ENCODE data around the gene ARIH1.
A peak's percentile ranks its signal among the peaks of the same experiment; 100 is the strongest.
"Not testable (repeated sequence)": the region's sequence is repeated elsewhere in the genome, so short reads cannot be mapped to it uniquely, and the experiment has no call there.

ARIH1 gene

DNA sequence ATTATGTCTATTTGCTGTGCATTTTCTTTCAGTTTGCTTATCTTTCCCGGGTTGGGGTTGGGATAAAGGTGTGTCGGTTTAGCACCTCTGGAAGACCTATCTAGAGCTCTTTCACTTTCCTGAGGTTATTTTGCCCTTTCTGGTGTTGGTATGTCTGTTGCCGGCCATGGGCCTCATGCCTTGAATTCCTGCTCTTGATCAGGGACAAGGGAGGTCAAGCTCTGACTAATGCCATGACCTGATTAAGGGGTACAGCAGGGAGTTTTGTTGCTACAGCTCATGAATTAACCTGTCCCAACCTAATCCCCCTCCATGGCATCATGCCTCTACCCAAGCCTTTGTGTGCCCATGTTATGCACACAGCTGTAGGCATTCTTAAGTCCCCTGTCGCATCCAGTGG, 109.9 kb downstream of the ARIH1 start:
- H3K9ac ChIP-seq (ENCODE audit: low read length) = peak overlapping the region; percentile 9
- DNase-seq (ENCODE audit: low read depth) = peak; percentile 15
- no peaks in the 10 kb centered on the region for H3K27me3 ChIP-seq (replicated peaks; ENCODE audit: control insufficient read depth, insufficient read depth, low read length)
- H3K9me3 ChIP-seq (ENCODE audit: control insufficient read depth, low read length) = peaks cover 5% of the 10 kb centered on the region
- peaks cover 86% of the 10 kb centered on the region for H3K36me3 ChIP-seq (ENCODE audit: control insufficient read depth, insufficient read depth, low read length, severe bottlenecking)
- no peak overlapping the region for H3K4me3 ChIP-seq (ENCODE audit: low read length)
- H3K4me1 ChIP-seq (ENCODE audit: control insufficient read depth, insufficient read depth, low read length) = peaks cover 25% of the 10 kb centered on the region

DNA sequence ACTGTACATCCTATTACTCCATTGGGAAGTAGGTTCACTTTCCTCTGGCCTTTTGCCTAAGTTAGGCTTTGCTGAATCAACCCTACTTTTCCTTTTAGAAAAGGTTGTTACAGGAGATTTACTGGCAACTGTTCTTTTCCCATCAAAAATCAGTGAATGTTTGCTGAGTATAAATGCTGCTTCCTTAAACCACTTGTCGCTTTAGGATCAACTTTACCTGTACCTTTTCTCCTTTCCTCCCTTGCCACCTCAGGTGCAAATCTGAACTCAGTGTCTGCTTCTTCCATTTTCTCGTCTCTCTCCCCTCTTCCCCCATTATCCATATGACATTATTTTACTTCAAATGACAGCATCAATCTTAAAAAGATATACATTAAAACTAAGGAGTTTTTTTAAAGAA, 110.9 kb downstream of the ARIH1 start:
- Histone ChIP-seq H3K4me3 (ENCODE audit: low read length) (no peak overlapping the region), H3K4me1 (ENCODE audit: control insufficient read depth, insufficient read depth, low read length) (peaks cover 25% of the 10 kb centered on the region), H3K9me3 (ENCODE audit: control insufficient read depth, low read length) (no peaks in the 10 kb centered on the region), H3K36me3 (ENCODE audit: control insufficient read depth, insufficient read depth, low read length, severe bottlenecking) (peaks cover 76% of the 10 kb centered on the region), H3K9ac (ENCODE audit: low read length) (no peak overlapping the region), H3K27me3 (replicated peaks; ENCODE audit: control insufficient read depth, insufficient read depth, low read length) (no peaks in the 10 kb centered on the region)
- no peak for DNase-seq (ENCODE audit: low read depth)

DNA sequence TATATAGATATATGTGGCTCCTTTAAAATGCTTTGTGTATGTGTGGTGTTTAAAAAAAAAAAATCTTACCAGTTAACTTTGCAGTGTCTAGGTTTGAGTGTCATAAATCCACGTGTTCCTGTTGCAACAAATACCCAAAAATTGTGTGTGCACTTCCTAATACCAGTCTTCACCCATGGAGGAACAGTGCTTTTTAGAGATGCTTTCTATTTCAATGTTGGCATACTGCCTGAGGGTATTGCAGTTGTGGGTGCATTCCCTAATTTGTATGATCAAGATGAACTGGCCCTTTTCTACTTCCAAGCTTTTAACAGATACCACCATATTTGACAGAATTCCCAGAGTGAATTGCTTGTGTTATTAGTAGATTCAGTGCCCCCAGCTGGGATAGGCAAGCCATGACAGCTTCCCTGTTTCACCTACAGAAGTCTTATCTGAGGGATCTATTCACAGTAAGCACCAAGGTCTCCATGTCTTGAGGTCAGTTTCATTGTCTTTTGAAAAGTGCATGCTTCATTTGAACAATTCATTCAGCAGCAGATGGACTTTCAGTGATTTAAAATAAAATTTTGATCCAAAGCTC, 111.4 kb downstream of the ARIH1 start:
- Histone ChIP-seq H3K36me3 (ENCODE audit: control insufficient read depth, insufficient read depth, low read length, severe bottlenecking) (peaks cover 71% of the 10 kb centered on the region), H3K27me3 (replicated peaks; ENCODE audit: control insufficient read depth, insufficient read depth, low read length) (no peaks in the 10 kb centered on the region)

DNA sequence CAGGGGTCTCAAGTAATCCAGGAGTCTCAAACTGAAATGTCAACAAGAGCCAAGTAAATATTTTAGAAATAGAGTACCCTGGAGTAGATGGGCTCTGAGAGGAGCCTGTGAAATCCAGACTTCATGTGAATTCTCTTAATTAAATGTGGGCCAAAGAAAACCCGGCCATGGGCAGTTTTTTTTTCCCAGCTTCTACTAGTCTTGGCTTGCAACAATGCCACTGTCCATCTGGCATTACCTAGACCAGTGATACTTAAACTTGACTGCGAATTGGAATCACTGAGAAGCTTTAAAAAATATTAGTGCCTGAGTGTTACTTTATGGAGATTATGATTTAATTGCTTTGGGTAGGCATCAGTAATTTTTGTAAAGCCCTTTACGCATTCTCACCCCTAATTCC, 114.0 kb downstream of the ARIH1 start:
- Histone ChIP-seq H3K36me3 (ENCODE audit: control insufficient read depth, insufficient read depth, low read length, severe bottlenecking) (peaks cover 45% of the 10 kb centered on the region), H3K4me3 (ENCODE audit: low read length) (no peak overlapping the region), H3K9me3 (ENCODE audit: control insufficient read depth, low read length) (no peaks in the 10 kb centered on the region), H3K4me1 (ENCODE audit: control insufficient read depth, insufficient read depth, low read length) (peaks cover 35% of the 10 kb centered on the region), H3K27me3 (replicated peaks; ENCODE audit: control insufficient read depth, insufficient read depth, low read length) (no peaks in the 10 kb centered on the region), H3K9ac (ENCODE audit: low read length) (no peak overlapping the region)
- no peak for DNase-seq (ENCODE audit: low read depth)

More for the DNA sequence above, 111.4 kb downstream of the ARIH1 start:
- Histone ChIP-seq H3K4me1 (ENCODE audit: control insufficient read depth, insufficient read depth, low read length) (peaks cover 25% of the 10 kb centered on the region), H3K4me3 (ENCODE audit: low read length) (no peak overlapping the region), H3K9me3 (ENCODE audit: control insufficient read depth, low read length) (no peaks in the 10 kb centered on the region), H3K9ac (ENCODE audit: low read length) (no peak overlapping the region)
- peak; percentile 18 for DNase-seq (ENCODE audit: low read depth)

DNA sequence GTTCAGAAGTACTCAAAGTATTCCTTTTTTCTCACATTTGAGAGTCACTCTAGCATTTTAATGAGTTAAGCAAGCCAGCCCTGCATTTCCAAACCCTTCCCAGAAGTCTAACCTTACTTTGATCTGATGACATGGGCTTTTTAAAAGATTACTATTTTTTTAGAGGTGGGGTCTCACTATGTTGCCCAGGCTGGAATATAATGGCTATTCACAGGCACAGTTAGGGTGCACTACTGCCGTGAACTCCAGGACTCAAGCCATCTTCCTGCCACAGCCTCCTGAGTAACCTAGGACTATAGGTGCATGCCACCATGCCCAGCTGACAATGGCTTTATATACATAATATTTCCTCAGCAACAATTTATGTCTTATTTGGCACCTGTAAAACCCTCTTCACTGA, 116.3 kb downstream of the ARIH1 start:
- Histone ChIP-seq H3K4me3 (ENCODE audit: low read length) (no peak overlapping the region), H3K36me3 (ENCODE audit: control insufficient read depth, insufficient read depth, low read length, severe bottlenecking) (peaks cover 23% of the 10 kb centered on the region), H3K9ac (ENCODE audit: low read length) (no peak overlapping the region), H3K4me1 (ENCODE audit: control insufficient read depth, insufficient read depth, low read length) (peaks cover 14% of the 10 kb centered on the region), H3K27me3 (replicated peaks; ENCODE audit: control insufficient read depth, insufficient read depth, low read length) (no peaks in the 10 kb centered on the region), H3K9me3 (ENCODE audit: control insufficient read depth, low read length) (no peaks in the 10 kb centered on the region)
- no peak for DNase-seq (ENCODE audit: low read depth)

DNA sequence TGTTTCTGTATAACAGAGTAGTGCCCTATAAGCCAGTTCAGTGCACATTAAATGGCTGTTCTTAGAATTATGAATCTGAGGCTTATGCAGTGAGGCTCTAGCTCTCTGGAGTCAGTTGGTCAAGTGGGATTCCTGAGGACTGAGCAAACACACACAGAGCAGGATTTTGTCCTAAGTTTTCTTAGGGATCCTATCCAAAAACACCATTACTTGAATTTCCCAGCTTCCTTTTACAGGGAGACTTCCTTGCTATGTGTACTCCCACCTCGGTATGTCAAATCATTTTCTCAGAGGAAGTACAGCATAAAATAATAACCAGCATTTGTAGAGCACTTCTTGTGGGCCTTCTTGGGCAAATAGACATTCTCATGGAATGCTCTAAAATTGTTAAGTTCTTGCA, 117.2 kb downstream of the ARIH1 start:
- Histone ChIP-seq H3K27me3 (replicated peaks; ENCODE audit: control insufficient read depth, insufficient read depth, low read length) (no peaks in the 10 kb centered on the region), H3K4me1 (ENCODE audit: control insufficient read depth, insufficient read depth, low read length) (peaks cover 10% of the 10 kb centered on the region), H3K36me3 (ENCODE audit: control insufficient read depth, insufficient read depth, low read length, severe bottlenecking) (peaks cover 14% of the 10 kb centered on the region), H3K9me3 (ENCODE audit: control insufficient read depth, low read length) (no peaks in the 10 kb centered on the region), H3K9ac (ENCODE audit: low read length) (no peak overlapping the region), H3K4me3 (ENCODE audit: low read length) (no peak overlapping the region)
- DNase-seq (ENCODE audit: low read depth) = peak; percentile 13

DNA sequence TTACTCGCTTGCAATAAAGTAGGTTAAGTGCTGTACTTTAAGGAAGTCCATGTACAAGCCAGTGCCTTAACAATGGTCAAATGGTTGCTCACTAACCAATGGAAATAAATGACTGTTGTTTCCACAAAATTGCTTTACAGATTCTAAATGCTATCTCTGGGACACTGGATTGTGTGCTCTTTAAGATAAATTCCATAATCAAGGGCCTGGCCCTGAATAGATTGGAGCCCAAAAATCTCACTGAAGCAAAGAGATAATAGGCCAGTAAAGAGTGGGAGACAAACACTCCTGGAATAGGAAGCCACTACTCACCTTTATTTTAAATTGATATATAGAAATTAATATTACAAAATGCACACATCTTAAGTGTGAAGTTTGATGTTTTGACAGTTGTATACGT, 118.0 kb downstream of the ARIH1 start:
- Histone ChIP-seq H3K9ac (ENCODE audit: low read length) (no peak overlapping the region), H3K27me3 (replicated peaks; ENCODE audit: control insufficient read depth, insufficient read depth, low read length) (no peaks in the 10 kb centered on the region), H3K9me3 (ENCODE audit: control insufficient read depth, low read length) (no peaks in the 10 kb centered on the region), H3K4me3 (ENCODE audit: low read length) (no peak overlapping the region), H3K36me3 (ENCODE audit: control insufficient read depth, insufficient read depth, low read length, severe bottlenecking) (peaks cover 12% of the 10 kb centered on the region), H3K4me1 (ENCODE audit: control insufficient read depth, insufficient read depth, low read length) (peaks cover 10% of the 10 kb centered on the region)
- no peak for DNase-seq (ENCODE audit: low read depth)

DNA sequence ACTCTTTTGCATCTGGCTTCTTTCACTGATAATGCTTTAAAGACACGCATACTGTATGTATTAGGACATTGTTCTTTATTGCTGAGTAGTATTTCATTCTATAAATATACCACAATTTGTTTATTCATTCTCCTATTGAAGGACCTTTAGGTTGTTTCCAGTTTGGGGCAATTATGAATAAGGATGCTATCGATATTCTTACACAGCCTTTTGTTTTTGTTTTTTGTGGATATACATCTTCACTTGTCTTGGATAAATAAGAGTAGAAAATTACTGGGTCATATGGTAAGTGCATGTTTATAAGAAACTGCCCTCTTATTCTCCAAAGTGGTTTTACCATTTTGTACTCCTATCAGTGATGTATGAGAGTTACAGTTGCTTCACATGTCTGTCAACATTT, 118.5 kb downstream of the ARIH1 start:
- no peaks in the 10 kb centered on the region for H3K9me3 ChIP-seq (ENCODE audit: control insufficient read depth, low read length)
- H3K4me1 ChIP-seq (ENCODE audit: control insufficient read depth, insufficient read depth, low read length) = peaks cover 10% of the 10 kb centered on the region
- H3K4me3 ChIP-seq (ENCODE audit: low read length) = no peak overlapping the region
- peaks cover 7% of the 10 kb centered on the region for H3K36me3 ChIP-seq (ENCODE audit: control insufficient read depth, insufficient read depth, low read length, severe bottlenecking)
- no peak overlapping the region for H3K9ac ChIP-seq (ENCODE audit: low read length)
- no peaks in the 10 kb centered on the region for H3K27me3 ChIP-seq (replicated peaks; ENCODE audit: control insufficient read depth, insufficient read depth, low read length)
- no peak for DNase-seq (ENCODE audit: low read depth)

DNA sequence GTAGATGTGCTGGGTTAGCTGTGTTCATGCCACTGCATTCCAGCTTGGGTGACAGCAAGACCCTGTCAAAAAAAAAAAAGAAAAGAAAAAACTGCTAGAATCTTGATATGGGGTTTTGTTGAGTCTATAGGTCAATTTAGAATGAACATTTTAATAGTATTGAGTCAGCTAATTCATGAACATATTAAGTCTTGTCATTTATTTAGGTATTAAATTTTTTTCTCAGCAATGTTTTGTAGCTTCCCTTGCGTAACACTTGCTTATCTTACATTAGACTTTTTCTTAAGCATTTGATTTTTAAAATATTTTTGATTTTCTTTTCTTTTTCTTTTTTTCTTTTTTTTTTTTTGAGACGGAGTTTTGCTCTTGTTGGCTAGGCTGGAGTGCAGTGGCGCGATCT, 119.7 kb downstream of the ARIH1 start:
- Histone ChIP-seq H3K4me3 (ENCODE audit: low read length) (no peak overlapping the region), H3K9ac (ENCODE audit: low read length) (no peak overlapping the region), H3K9me3 (ENCODE audit: control insufficient read depth, low read length) (no peaks in the 10 kb centered on the region), H3K27me3 (replicated peaks; ENCODE audit: control insufficient read depth, insufficient read depth, low read length) (no peaks in the 10 kb centered on the region), H3K36me3 (ENCODE audit: control insufficient read depth, insufficient read depth, low read length, severe bottlenecking) (peaks cover 2% of the 10 kb centered on the region), H3K4me1 (ENCODE audit: control insufficient read depth, insufficient read depth, low read length) (peaks cover 10% of the 10 kb centered on the region)
- DNase-seq (ENCODE audit: low read depth) = no peak

DNA sequence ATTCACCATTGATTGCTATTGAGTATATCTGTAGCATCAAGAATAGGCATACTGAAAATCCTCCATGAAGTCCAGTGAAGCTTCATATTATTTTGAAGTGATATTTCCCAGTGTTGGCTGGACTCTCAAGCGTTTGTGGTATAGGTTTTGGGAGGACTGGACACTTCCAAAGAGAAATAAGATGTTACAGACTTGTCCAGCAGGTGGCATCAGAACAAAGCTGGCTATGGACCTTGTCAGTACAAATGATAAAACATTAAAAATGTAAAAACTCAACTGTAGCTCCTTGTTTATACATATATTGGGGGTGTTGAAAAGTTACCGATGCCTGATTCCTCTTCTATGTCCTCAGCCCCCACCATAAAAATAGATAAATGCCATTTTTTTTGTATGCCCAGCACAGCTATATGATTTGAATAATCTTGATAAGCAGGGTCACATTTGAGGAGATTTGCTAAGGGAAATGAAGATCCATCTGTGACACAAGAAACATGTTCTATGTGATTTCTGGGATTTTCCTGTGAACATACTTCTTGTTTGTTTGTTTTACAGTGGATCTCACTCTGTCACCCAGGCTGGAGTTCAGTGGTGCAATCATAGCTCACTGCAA, 125.8 kb downstream of the ARIH1 start:
- DNase-seq (ENCODE audit: low read depth) = peak; percentile 79
- no peak overlapping the region for H3K4me3 ChIP-seq (ENCODE audit: low read length)

DNA sequence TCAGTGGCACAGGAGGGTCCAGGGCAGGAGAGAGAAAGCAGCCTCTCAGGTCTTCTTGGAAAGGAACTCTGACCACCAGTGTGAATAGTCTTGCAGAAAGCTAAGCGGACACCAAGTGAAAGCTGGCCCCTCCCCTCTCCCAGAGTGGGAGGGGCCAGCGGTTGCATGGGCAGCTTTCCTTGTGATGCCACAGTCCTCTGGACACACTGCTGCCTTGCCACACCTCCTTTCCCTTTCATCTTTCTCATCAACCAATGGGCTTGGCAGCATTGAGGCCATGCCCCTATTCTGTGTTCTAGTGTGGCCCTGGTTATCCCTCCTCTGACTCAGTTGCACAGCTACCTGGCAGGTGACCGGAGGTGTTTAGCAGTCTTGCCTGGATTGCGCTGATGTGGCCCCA, 130.7 kb downstream of the ARIH1 start:
- H3K9ac ChIP-seq (ENCODE audit: low read length) = no peak overlapping the region
- H3K4me1 ChIP-seq (ENCODE audit: control insufficient read depth, insufficient read depth, low read length) = peaks cover 10% of the 10 kb centered on the region
- peaks cover 3% of the 10 kb centered on the region for H3K36me3 ChIP-seq (ENCODE audit: control insufficient read depth, insufficient read depth, low read length, severe bottlenecking)
- no peaks in the 10 kb centered on the region for H3K27me3 ChIP-seq (replicated peaks; ENCODE audit: control insufficient read depth, insufficient read depth, low read length)
- no peaks in the 10 kb centered on the region for H3K9me3 ChIP-seq (ENCODE audit: control insufficient read depth, low read length)
- no peak overlapping the region for H3K4me3 ChIP-seq (ENCODE audit: low read length)
- DNase-seq (ENCODE audit: low read depth) = no peak

More for the DNA sequence above, 125.8 kb downstream of the ARIH1 start:
- H3K9ac ChIP-seq (ENCODE audit: low read length) = no peak overlapping the region
- H3K4me1 ChIP-seq (ENCODE audit: control insufficient read depth, insufficient read depth, low read length) = peaks cover 10% of the 10 kb centered on the region
- no peaks in the 10 kb centered on the region for H3K9me3 ChIP-seq (ENCODE audit: control insufficient read depth, low read length)
- no peaks in the 10 kb centered on the region for H3K27me3 ChIP-seq (replicated peaks; ENCODE audit: control insufficient read depth, insufficient read depth, low read length)
- no peaks in the 10 kb centered on the region for H3K36me3 ChIP-seq (ENCODE audit: control insufficient read depth, insufficient read depth, low read length, severe bottlenecking)

DNA sequence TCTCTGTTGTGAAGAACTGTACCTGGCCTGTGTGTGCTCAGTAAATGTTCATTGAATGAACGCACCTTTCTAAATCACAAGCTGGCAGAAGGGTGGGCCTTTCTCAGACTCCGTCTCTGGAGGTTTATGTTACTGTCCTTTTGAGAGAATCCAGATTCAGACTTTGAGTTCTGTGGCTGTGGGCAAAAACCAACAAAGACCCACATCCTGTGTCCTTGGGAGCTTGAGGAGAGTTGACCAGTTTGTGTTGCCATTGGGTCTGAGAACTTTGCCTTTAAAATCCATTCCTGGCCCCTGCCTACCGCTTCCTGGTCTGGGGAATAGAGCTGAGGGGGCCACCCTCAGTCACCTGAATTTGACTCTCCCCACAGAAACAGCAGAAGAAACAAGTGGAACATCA, 134.0 kb downstream of the ARIH1 start:
- H3K36me3 ChIP-seq (ENCODE audit: control insufficient read depth, insufficient read depth, low read length, severe bottlenecking); H3K4me3 ChIP-seq (ENCODE audit: low read length); H3K4me1 ChIP-seq (ENCODE audit: control insufficient read depth, insufficient read depth, low read length); H3K9me3 ChIP-seq (ENCODE audit: control insufficient read depth, low read length); H3K9ac ChIP-seq (ENCODE audit: low read length); DNase-seq (ENCODE audit: low read depth); H3K27me3 ChIP-seq (replicated peaks; ENCODE audit: control insufficient read depth, insufficient read depth, low read length): not testable (repeated sequence)
